Measurements from ENCODE around the gene USH2A.

DNA sequence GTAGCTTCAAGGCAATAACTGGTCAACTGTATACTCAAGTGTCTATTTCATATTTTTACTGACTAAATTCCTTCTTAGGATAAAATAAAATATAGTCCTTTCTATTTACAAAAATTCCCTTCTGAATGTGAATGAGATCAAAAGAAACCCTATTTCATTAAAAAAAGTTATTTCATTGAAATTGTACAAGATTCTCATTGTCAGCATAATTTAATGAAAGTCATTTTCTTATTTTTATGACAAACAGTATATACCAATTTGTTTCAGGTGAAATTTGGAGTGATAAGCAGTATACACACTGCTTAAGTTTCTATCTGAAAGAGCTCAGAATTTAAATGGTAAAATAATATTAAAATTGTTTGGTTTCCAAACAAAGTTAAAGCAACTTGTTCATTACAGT, 269.2 kb downstream of the USH2A start:
- TF ChIP-seq, protein P1, sequence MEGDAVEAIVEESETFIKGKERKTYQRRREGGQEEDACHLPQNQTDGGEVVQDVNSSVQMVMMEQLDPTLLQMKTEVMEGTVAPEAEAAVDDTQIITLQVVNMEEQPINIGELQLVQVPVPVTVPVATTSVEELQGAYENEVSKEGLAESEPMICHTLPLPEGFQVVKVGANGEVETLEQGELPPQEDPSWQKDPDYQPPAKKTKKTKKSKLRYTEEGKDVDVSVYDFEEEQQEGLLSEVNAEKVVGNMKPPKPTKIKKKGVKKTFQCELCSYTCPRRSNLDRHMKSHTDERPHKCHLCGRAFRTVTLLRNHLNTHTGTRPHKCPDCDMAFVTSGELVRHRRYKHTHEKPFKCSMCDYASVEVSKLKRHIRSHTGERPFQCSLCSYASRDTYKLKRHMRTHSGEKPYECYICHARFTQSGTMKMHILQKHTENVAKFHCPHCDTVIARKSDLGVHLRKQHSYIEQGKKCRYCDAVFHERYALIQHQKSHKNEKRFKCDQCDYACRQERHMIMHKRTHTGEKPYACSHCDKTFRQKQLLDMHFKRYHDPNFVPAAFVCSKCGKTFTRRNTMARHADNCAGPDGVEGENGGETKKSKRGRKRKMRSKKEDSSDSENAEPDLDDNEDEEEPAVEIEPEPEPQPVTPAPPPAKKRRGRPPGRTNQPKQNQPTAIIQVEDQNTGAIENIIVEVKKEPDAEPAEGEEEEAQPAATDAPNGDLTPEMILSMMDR (IDR thresholded peaks at IDR 0.05; ENCODE audit: low read length), result no peak
- no peak for TF ChIP-seq EZH2 (optimal IDR thresholded peaks at IDR 0.05; ENCODE audit: low read depth, low read length)
- TF ChIP-seq EZH2phosphoT487 (IDR thresholded peaks at IDR 0.05; ENCODE audit: low read length), result no peak
